Measurements from ENCODE around the gene YWHAG. TPM values are rescaled to one million over a fixed set of nuclear protein-coding genes. Genes with fewer than 3 reads are reported as not detected.

Gene YWHAG
- total and polyA plus RNA-seq, 9 of the 15 experiments (the other 6 are each of a cell fraction or from before 2014, with no cell fraction given): 30.4 to 246 (median 94.5) TPM

- TF ChIP-seq, protein P1, sequence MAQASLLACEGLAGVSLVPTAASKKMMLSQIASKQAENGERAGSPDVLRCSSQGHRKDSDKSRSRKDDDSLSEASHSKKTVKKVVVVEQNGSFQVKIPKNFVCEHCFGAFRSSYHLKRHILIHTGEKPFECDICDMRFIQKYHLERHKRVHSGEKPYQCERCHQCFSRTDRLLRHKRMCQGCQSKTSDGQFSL (CRISPR knock-in tag; IDR thresholded peaks at IDR 0.05): peak; percentile 55; the same call in 1 of the 2 replicates
- TF ChIP-seq, protein P1 (tag; IDR thresholded peaks at IDR 0.05): no peak
- 0 out of 2 replicates have a peak, but pooled peaks have one; percentile 32 for TF ChIP-seq HDAC2 (IDR thresholded peaks at IDR 0.05)
- no peak for TF ChIP-seq CREBBP (IDR thresholded peaks at IDR 0.05; ENCODE audit: low read depth, low read length)
- no peak for TF ChIP-seq RFX7 (CRISPR knock-in tag; IDR thresholded peaks at IDR 0.05)
- no peak for TF ChIP-seq MAFG (tag; conservative IDR thresholded peaks at IDR 0.05)
- TF ChIP-seq BACH1 (tag; IDR thresholded peaks at IDR 0.05): no peak
- 0 out of 2 replicates have a peak, but pooled peaks have one; percentile 42 for TF ChIP-seq NR1H2 (CRISPR knock-in tag; IDR thresholded peaks at IDR 0.05)
- TF ChIP-seq FOSL1 (tag; conservative IDR thresholded peaks at IDR 0.05): peak; percentile 58
- no peak for TF ChIP-seq MGA (IDR thresholded peaks at IDR 0.05)
- TF ChIP-seq TAF9B (IDR thresholded peaks at IDR 0.05; ENCODE audit: partially characterized antibody): no peak
- peak; percentile 76; the same call in 1 of the 2 replicates for TF ChIP-seq ESRRA (IDR thresholded peaks at IDR 0.05; ENCODE audit: borderline replicate concordance, low read depth)
- TF ChIP-seq SIRT6 (IDR thresholded peaks at IDR 0.05; ENCODE audit: low read depth, low read length): no peak
- TF ChIP-seq KLF1 (tag; IDR thresholded peaks at IDR 0.05): peak; percentile 53; the same call in 1 of the 2 replicates
- TF ChIP-seq ZNF695 (CRISPR knock-in tag; IDR thresholded peaks at IDR 0.05): no peak
Observed at GRCh38 chr7:76314042-76314721, 44.6 kb downstream of the YWHAG start (continued).
